HEK293 (cell line): Measurements from ENCODE around the gene SETD1B.

Experiments used
- CTCF ChIP-seq: fragments of 450-650 bp; formaldehyde crosslinking; IDR thresholded peaks from 2 replicates; pipeline ENCODE4 v1.5.1; 2016; ENCODE audit warnings: missing biosample characterization, missing genetic modification characterization
- MYNN ChIP-seq: fragments of 450-650 bp; formaldehyde crosslinking; IDR thresholded peaks from 2 replicates; pipeline ENCODE4 v1.5.1; 2016; ENCODE audit warnings: missing biosample characterization, missing genetic modification characterization, borderline replicate concordance
- ZBTB17 ChIP-seq: fragments of 450-650 bp; formaldehyde crosslinking; IDR thresholded peaks from 2 replicates; pipeline ENCODE4 v1.5.1; 2016; ENCODE audit warnings: missing biosample characterization, missing genetic modification characterization
- ZNF10 ChIP-seq: fragments of 450-650 bp; formaldehyde crosslinking; IDR thresholded peaks from 2 replicates; pipeline ENCODE4 v1.5.1; 2017; ENCODE audit warnings: missing biosample characterization, missing genetic modification characterization
- ZNF175 ChIP-seq: fragments of 450-650 bp; formaldehyde crosslinking; IDR thresholded peaks from 2 replicates; pipeline ENCODE4 v1.5.1; 2016; ENCODE audit warnings: missing biosample characterization, missing genetic modification characterization
- ZNF23 ChIP-seq: fragments of 450-650 bp; formaldehyde crosslinking; IDR thresholded peaks from 2 replicates; pipeline ENCODE4 v1.5.1; 2016; ENCODE audit warnings: missing biosample characterization, missing genetic modification characterization, borderline replicate concordance
- ZNF324 ChIP-seq: fragments of 450-650 bp; formaldehyde crosslinking; IDR thresholded peaks from 2 replicates; pipeline ENCODE4 v1.5.1; 2016; ENCODE audit warnings: missing biosample characterization, missing genetic modification characterization
- ZNF416 ChIP-seq: fragments of 450-650 bp; formaldehyde crosslinking; IDR thresholded peaks from 2 replicates; pipeline ENCODE4 v1.5.1; 2016; ENCODE audit warnings: missing biosample characterization, missing genetic modification characterization

GRCh38 chr12:121861636-121862254 is 57.9 kb downstream of the SETD1B start:
- TF ChIP-seq ZNF416 (no peak), CTCF (tag by site-specific recombination) (no peak), ZBTB17 (tag by site-specific recombination) (no peak), MYNN (no peak), ZNF10 (tag by site-specific recombination) (no peak), ZNF175 (tag by site-specific recombination) (no peak), ZNF324 (no peak), ZNF23 (tag by site-specific recombination) (no peak)
